ENCODE data around the gene SCLT1.
"Not testable (repeated sequence)": the region's sequence is repeated elsewhere in the genome, so short reads cannot be mapped to it uniquely, and the experiment has no call there.

Gene SCLT1

DNA sequence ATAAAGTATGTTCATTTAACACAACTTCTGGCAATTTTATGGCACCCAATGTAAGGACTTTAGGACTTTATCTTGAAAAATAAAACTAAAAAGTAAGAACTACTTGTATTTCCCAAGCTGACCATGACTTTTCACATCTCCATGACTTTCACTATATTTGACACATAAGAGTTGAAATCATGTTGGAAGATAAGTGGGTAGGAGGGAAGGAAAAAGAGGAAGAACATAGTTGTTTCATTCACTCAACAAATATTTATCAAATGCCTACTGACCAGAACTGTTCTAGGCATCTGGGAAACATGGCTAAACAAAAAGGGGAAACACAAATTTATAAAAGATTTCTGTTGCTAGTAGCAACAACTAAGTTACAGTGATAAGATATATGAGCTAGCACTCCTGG lies 16.0 kb downstream of the SCLT1 start:
- DNase-seq (ENCODE audit: low spot score): no peak
- FAIRE-seq: no peak

- not testable (repeated sequence) for FAIRE-seq; DNase-seq (ENCODE audit: low spot score)
Observed at GRCh38 chr4:129069537-129069936, 23.8 kb downstream of the SCLT1 start.

DNA sequence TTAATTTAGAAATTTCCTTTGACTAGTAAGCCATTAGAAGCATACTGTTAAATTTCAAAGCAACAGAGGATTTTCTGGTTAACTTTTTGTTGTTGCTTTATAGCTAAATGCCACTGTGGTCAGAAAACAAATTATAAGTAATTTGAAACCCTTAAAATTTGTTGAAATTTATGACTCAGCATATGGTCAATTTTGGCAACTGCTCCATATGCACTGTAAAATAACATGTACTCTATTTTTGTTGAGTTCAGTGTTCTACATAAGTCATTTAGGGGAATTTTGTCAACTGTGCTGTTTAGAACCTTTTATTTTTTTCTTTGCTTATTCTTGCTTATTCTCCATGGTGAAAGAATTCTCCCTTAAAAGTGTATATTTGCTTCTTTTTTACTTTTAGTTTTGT lies 28.6 kb downstream of the SCLT1 start:
- FAIRE-seq (no peak), DNase-seq (ENCODE audit: low spot score) (no peak)

GRCh38 chr4:129063640-129064039 lies 29.7 kb downstream of the SCLT1 start:
- FAIRE-seq (no peak), DNase-seq (ENCODE audit: low spot score) (no peak)

DNA sequence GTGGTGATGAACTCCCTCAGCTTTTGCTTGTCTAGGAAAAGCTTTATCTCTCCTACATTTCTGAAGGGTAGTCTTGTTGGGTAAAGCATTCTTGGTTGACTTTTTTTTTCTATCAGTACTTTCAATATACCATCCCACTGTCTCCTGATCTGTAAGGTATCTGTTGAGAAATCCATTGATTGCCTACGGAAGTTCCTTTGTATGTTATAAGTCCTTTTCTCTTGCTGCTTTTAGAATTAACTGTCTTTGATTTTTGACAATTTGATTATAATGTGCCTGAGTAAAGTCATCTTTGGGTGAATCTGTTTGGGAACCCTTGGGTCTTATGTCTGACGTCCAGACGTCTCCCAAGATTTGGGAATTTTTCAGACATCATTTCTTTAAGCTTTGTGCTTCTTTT lies 30.8 kb downstream of the SCLT1 start:
- FAIRE-seq: no peak
- no peak for DNase-seq (ENCODE audit: low spot score)

GRCh38 chr4:129059028-129059427 lies 34.3 kb downstream of the SCLT1 start:
- no peak for DNase-seq (ENCODE audit: low spot score)

GRCh38 chr4:129046055-129046959 lies 47.0 kb downstream of the SCLT1 start:
- no peak for FAIRE-seq

More at GRCh38 chr4:129059028-129059427, 34.3 kb downstream of the SCLT1 start:
- FAIRE-seq: no peak

GRCh38 chr4:129043523-129043922 lies 49.8 kb downstream of the SCLT1 start:
- FAIRE-seq (no peak), DNase-seq (ENCODE audit: low spot score) (no peak)

More at GRCh38 chr4:129046055-129046959, 47.0 kb downstream of the SCLT1 start:
- no peak for DNase-seq (ENCODE audit: low spot score)

GRCh38 chr4:129040471-129040870 lies 52.9 kb downstream of the SCLT1 start:
- no peak for DNase-seq (ENCODE audit: low spot score)

DNA sequence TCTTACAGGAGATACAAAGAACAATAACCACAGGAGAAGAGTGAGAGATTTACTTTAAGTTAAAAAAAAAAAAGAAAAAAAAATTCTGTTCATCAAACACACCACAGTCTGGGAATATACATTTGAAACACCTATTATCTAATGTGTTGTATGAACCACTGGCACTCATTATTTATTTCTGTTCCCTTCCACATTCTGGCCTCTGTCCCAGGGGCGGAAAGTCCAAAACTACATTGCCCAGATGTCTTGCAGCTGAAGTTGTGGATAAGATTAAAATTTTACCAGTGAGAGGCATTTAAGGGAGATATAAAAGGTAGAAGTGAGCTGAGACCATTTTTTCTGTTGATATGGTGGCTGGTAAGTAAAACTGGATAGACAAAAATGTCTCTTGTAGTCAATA lies 56.2 kb downstream of the SCLT1 start:
- no peak for FAIRE-seq
- no peak for DNase-seq (ENCODE audit: low spot score)

More at GRCh38 chr4:129040471-129040870, 52.9 kb downstream of the SCLT1 start:
- FAIRE-seq: no peak

GRCh38 chr4:129014566-129015509 lies 78.5 kb downstream of the SCLT1 start:
- FAIRE-seq: no peak
- DNase-seq (ENCODE audit: low spot score): no peak

DNA sequence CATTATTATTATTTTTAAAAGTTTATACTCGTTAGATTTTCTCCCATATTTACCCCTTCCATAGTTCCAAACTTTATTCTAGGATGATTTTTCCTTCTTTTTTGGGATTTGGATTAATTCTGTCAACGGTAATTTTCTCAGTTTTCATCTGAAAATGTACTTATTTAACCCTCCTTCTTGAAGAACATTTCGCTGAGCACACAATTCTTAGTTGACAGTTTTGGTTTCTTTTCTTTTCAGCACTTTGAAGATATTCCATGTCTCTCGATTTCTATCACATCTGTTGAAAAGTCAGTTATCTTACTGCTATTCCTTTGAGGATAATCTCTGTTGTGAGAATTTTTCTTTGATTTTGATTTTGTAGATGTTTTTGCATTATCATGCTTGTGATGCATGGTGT lies 85.2 kb downstream of the SCLT1 start:
- no peak for FAIRE-seq

GRCh38 chr4:128986908-128987307 lies 106.4 kb downstream of the SCLT1 start:
- DNase-seq (ENCODE audit: low spot score) (no peak), FAIRE-seq (no peak)

More for the DNA sequence above, 85.2 kb downstream of the SCLT1 start:
- no peak for DNase-seq (ENCODE audit: low spot score)

GRCh38 chr4:128986019-128986418 lies 107.3 kb downstream of the SCLT1 start:
- DNase-seq (ENCODE audit: low spot score) (no peak), FAIRE-seq (no peak)

- FAIRE-seq (no peak), DNase-seq (ENCODE audit: low spot score) (no peak)
Observed at GRCh38 chr4:128983771-128984485, 109.4 kb downstream of the SCLT1 start.

GRCh38 chr4:128981377-128981776 lies 112.0 kb downstream of the SCLT1 start:
- DNase-seq (ENCODE audit: low spot score) (no peak), FAIRE-seq (no peak)

GRCh38 chr4:128980816-128981326 lies 112.5 kb downstream of the SCLT1 start:
- DNase-seq (ENCODE audit: low spot score): no peak
- FAIRE-seq: no peak

DNA sequence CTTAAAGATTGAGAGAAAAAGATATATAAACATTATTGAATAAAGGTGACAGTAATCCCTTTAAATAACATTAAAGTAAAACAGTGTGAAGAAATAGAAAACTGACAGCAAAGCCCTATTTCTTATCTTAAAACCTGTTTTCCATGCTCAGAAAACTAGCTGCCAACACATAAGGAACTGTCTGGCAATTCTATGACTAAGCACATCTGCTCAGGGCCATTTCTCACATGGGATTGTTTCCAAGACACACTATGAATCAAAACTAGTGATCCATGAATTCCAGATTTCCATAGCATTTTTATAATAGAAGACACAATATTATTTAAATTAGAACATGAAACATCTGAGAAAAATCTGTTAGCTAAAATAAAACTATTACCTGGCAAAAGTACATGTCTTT lies 113.4 kb downstream of the SCLT1 start:
- FAIRE-seq: peak; percentile 96
- DNase-seq (ENCODE audit: low spot score): peak; percentile 70

GRCh38 chr4:128978985-128979384 lies 114.4 kb downstream of the SCLT1 start:
- FAIRE-seq (no peak), DNase-seq (ENCODE audit: low spot score) (no peak)

DNA sequence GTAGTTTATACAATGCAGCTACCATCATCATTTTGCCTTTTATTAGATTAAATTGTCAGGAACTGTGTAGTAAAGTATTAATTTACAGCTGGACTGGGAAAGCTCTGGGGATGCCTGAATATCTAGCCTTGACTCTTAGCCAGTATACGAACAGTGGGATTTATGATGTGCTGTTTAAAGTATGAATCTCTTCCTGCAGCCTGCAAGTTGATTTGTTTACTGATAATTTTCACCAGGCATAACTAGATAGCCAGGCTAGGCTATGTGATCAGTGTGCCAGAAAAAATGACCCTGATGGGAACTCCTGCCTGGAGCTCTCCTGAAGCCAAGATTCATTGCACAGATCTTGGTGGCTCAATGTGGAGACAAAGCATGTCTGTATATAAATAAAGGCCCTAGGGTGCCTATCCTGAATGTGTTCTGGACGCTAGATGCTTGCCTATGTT lies 119.2 kb downstream of the SCLT1 start:
- DNase-seq (ENCODE audit: low spot score): no peak
- FAIRE-seq: no peak

- peak; percentile 24 for FAIRE-seq
Observed at GRCh38 chr4:128973384-128973783, 120.0 kb downstream of the SCLT1 start.

More at GRCh38 chr4:128973384-128973783, 120.0 kb downstream of the SCLT1 start:
- no peak for DNase-seq (ENCODE audit: low spot score)

All from RCC 7860 (cell line).